Subcutaneous abdominal adipose tissue (tissue), 5 donors: ENCODE results near the gene PODN.

Experiments used
- H3K27ac ChIP-seq: one replicate; pipeline ENCODE4 v1.7.0; 2013; ENCODE audit warnings: low read depth, mild to moderate bottlenecking, inconsistent platforms, low read length, moderate library complexity
- H3K27me3 ChIP-seq, 5 donors: one replicate each; pipeline ENCODE4 v1.7.0; 2013; ENCODE audit warnings: low read length in 5 of 5, inconsistent platforms in 1 of 5; ENCODE audit not compliant: control insufficient read depth in 5 of 5, insufficient read depth in 4 of 5
- H3K36me3 ChIP-seq, 5 donors: one replicate each; pipeline ENCODE4 v1.7.0; 2013; ENCODE audit warnings: low read length in 5 of 5; ENCODE audit not compliant: control insufficient read depth in 5 of 5, insufficient read depth in 5 of 5
- H3K4me1 ChIP-seq, 5 donors: one replicate each; pipeline ENCODE4 v1.7.0; 2013; ENCODE audit warnings: low read length in 5 of 5, mild to moderate bottlenecking in 3 of 5, moderate library complexity in 1 of 5; ENCODE audit not compliant: control insufficient read depth in 5 of 5, insufficient read depth in 5 of 5
- H3K4me3 ChIP-seq, 5 donors: one replicate each; pipeline ENCODE4 v1.7.0; 2013; ENCODE audit warnings: low read length in 5 of 5, low read depth in 1 of 5
- H3K9ac ChIP-seq, 5 donors: one replicate each; pipeline ENCODE4 v1.7.0; 2013; ENCODE audit warnings: low read length in 5 of 5, mild to moderate bottlenecking in 4 of 5, moderate library complexity in 3 of 5
- H3K9me3 ChIP-seq, 5 donors: one replicate each; pipeline ENCODE4 v1.7.0; 2013; ENCODE audit warnings: low read length in 5 of 5; ENCODE audit not compliant: control insufficient read depth in 5 of 5
- donor health status: healthy.
- donor health status: healthy.
- donor health status: healthy.
- donor health status: healthy.
- donor health status: healthy.

Gene PODN

GRCh38 chr1:53073287-53073686, 11.3 kb downstream of the PODN start:
- Histone ChIP-seq H3K36me3 (peaks cover 0 to 16% (median 9%) of the 10 kb centered on the region in 5 donors), H3K27ac (no peak overlapping the region), H3K27me3 (no peaks in the 10 kb centered on the region), H3K9me3 (no peaks in the 10 kb centered on the region), H3K4me1 (peaks cover 0 to 6% (median 0%) of the 10 kb centered on the region in 5 donors), H3K4me3 (no peak overlapping the region), H3K9ac (no peak overlapping the region)

DNA sequence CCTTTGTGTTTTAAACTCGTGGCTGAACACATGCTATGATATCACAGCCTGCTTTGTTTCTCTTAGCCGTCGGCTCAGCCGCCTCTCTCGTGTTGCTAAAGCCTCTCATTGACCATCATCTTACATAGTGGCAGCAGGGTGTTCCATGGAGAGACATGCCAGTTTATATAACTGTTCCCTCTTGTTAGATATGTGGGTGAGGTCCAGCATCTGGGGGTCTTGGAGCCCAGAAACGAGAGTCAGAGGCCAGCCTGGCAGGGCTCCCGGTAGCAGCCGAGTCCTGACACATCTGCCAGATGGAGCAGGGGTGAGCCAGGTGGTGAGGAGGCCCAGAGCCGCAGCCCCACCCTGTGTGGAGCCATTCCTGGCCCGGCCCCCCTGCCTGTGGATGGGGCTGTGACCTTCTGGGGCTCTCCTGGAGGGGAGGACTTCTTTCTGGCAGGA, 11.9 kb downstream of the PODN start:
- Histone ChIP-seq H3K27me3 (no peaks in the 10 kb centered on the region), H3K9ac (no peak overlapping the region), H3K4me3 (no peak overlapping the region), H3K27ac (no peak overlapping the region), H3K4me1 (peaks cover 0 to 6% (median 0%) of the 10 kb centered on the region in 5 donors), H3K9me3 (no peaks in the 10 kb centered on the region), H3K36me3 (peaks cover 0 to 21% (median 13%) of the 10 kb centered on the region in 5 donors)

- Histone ChIP-seq H3K27ac (no peak overlapping the region), H3K9me3 (no peaks in the 10 kb centered on the region), H3K4me1 (peaks cover 0 to 6% (median 0%) of the 10 kb centered on the region in 5 donors), H3K36me3 (peaks cover 0 to 25% (median 16%) of the 10 kb centered on the region in 5 donors), H3K27me3 (no peaks in the 10 kb centered on the region), H3K4me3 (no peak overlapping the region), H3K9ac (no peak overlapping the region)
Measured at GRCh38 chr1:53074313-53075154, 12.5 kb downstream of the PODN start.

DNA sequence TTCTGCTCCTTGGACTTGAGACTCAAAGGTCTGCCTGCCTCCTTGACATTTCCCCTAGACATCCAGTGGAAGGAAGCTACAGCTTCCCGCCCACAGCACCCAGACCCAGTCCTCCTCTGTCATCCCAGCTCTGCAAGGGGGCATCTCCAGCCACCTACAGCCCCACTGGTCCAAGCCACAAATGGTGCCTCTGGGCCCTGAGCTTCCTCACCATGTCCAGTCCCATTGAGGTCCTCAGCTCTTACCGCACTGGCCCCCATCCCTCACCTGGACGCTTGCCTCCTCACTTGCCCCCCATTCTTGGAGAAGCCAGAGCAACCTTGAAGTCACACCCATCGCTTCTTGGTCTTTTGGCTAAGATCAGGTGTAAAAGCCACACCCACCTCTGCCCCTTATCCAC, 13.2 kb downstream of the PODN start:
- H3K9ac ChIP-seq: no peak overlapping the region
- H3K4me1 ChIP-seq: peaks cover 0 to 6% (median 0%) of the 10 kb centered on the region in 5 donors

GRCh38 chr1:53075761-53076163, 13.7 kb downstream of the PODN start:
- H3K36me3 ChIP-seq: peaks cover 0 to 22% (median 10%) of the 10 kb centered on the region in 5 donors

More for the DNA sequence above, 13.2 kb downstream of the PODN start:
- H3K9me3 ChIP-seq: no peaks in the 10 kb centered on the region
- peaks cover 0 to 22% (median 11%) of the 10 kb centered on the region in 5 donors for H3K36me3 ChIP-seq
- H3K27ac ChIP-seq: no peak overlapping the region
- H3K27me3 ChIP-seq: no peaks in the 10 kb centered on the region
- H3K4me3 ChIP-seq: no peak overlapping the region

DNA sequence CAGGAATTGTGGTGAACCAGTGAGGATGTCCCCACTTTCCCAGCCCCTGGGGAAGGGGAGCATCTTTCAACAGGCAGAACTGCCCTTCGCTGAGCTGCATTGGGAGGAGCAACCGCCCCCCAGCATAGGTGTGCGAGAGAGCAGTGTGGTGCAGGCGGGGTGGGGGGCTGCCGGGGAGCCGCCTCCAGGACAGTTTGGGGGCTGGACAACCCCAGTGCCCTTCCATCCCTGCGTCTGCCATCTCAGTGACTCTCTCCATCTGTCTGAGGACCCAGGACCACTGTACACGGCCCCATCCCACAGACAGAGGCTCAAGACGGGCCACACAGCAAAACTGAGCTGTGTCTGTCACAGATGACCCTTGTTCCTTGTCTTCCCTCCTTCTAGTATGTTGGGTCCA, 14.2 kb downstream of the PODN start:
- H3K4me3 ChIP-seq: no peak overlapping the region

More at GRCh38 chr1:53075761-53076163, 13.7 kb downstream of the PODN start:
- Histone ChIP-seq H3K27me3 (no peaks in the 10 kb centered on the region), H3K9me3 (no peaks in the 10 kb centered on the region), H3K4me1 (peaks cover 0 to 6% (median 0%) of the 10 kb centered on the region in 5 donors), H3K4me3 (no peak overlapping the region), H3K9ac (no peak overlapping the region), H3K27ac (no peak overlapping the region)

DNA sequence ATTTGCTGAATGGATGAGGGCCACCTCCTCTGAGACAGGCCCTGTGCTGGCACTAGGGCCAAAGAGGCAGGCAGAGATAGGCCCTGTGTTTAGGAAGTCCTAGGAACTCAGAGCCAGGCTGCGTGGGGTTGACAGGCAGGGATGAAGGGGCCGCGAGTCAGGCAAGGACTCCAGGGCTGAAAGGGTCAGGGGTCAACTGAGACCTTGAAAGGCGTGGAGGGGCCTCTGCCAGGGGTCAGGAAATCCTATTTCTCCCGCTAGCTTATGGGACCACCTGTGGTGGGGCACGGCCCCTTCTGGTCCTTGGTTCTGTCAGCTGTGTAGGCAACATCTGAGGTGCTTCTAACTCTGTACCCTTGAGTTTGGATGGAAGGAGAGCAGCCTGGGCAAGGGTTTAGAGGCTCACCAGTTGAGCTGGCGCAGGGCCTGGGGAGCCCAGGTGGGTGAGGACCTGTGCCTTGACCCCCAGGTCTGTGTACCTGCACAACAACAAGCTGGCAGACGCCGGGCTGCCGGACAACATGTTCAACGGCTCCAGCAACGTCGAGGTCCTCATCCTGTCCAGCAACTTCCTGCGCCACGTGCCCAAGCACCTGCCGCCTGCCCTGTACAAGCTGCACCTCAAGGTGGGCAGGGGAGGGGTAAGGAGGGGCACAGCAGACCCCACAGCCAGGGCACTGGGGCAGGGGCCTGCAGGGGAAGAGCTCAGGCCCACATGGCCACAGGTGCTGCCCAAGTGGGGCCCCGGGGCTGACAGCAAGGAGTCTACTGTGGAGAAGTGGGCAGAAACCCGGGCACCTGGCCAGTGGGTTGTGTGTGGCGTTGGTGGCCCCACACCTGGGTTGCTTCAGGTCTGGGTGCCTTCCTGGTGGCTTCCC, 14.9 kb downstream of the PODN start:
- H3K27ac ChIP-seq: no peak overlapping the region
- H3K36me3 ChIP-seq: peaks cover 0 to 30% (median 20%) of the 10 kb centered on the region in 5 donors
- H3K27me3 ChIP-seq: no peaks in the 10 kb centered on the region
- H3K4me1 ChIP-seq: peaks cover 0 to 6% (median 0%) of the 10 kb centered on the region in 5 donors
- H3K9me3 ChIP-seq: no peaks in the 10 kb centered on the region
- no peak overlapping the region for H3K9ac ChIP-seq
- H3K4me3 ChIP-seq: no peak overlapping the region

More for the DNA sequence above, 14.2 kb downstream of the PODN start:
- no peaks in the 10 kb centered on the region for H3K27me3 ChIP-seq
- H3K9ac ChIP-seq: no peak overlapping the region
- H3K4me1 ChIP-seq: peaks cover 0 to 6% (median 0%) of the 10 kb centered on the region in 5 donors
- H3K27ac ChIP-seq: no peak overlapping the region
- H3K36me3 ChIP-seq: peaks cover 0 to 22% (median 14%) of the 10 kb centered on the region in 5 donors
- no peaks in the 10 kb centered on the region for H3K9me3 ChIP-seq

DNA sequence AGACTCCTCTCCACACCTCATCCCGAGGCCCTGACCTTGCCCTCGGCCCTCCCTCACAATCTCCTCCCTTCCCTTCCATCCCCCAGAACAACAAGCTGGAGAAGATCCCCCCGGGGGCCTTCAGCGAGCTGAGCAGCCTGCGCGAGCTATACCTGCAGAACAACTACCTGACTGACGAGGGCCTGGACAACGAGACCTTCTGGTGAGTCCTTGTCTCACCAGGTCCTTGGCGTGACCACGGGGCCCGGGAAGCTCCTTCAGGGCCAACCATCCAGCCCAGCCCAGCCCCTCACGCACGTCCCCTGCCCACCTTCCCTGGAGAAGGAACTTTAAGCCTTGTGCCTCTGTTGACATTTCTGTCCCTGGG, 15.6 kb downstream of the PODN start:
- H3K36me3 ChIP-seq: peaks cover 0 to 37% (median 26%) of the 10 kb centered on the region in 5 donors
- H3K27ac ChIP-seq: no peak overlapping the region
- H3K9ac ChIP-seq: no peak overlapping the region
- no peaks in the 10 kb centered on the region for H3K27me3 ChIP-seq
- H3K9me3 ChIP-seq: no peaks in the 10 kb centered on the region
- H3K4me3 ChIP-seq: no peak overlapping the region
- peaks cover 0 to 6% (median 0%) of the 10 kb centered on the region in 5 donors for H3K4me1 ChIP-seq

DNA sequence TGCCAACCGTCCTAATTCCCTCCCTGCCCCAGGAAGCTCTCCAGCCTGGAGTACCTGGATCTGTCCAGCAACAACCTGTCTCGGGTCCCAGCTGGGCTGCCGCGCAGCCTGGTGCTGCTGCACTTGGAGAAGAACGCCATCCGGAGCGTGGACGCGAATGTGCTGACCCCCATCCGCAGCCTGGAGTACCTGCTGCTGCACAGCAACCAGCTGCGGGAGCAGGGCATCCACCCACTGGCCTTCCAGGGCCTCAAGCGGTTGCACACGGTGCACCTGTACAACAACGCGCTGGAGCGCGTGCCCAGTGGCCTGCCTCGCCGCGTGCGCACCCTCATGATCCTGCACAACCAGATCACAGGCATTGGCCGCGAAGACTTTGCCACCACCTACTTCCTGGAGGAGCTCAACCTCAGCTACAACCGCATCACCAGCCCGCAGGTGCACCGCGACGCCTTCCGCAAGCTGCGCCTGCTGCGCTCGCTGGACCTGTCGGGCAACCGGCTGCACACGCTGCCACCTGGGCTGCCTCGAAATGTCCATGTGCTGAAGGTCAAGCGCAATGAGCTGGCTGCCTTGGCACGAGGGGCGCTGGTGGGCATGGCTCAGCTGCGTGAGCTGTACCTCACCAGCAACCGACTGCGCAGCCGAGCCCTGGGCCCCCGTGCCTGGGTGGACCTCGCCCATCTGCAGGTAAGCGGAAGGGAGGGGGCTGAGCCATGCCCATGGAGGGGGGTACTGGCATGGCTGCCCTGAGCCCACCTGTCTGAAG, 16.5 kb downstream of the PODN start:
- H3K27me3 ChIP-seq: no peaks in the 10 kb centered on the region
- H3K36me3 ChIP-seq: peaks cover 0 to 39% (median 35%) of the 10 kb centered on the region in 5 donors
- no peak overlapping the region for H3K4me3 ChIP-seq
- no peak overlapping the region for H3K9ac ChIP-seq
- no peaks in the 10 kb centered on the region for H3K9me3 ChIP-seq
- H3K27ac ChIP-seq: no peak overlapping the region
- H3K4me1 ChIP-seq: peaks cover 0 to 12% (median 0%) of the 10 kb centered on the region in 5 donors
